Measurements from ENCODE around the gene STK10. TPM values are rescaled to one million over a fixed set of nuclear protein-coding genes. Genes with fewer than 3 reads are reported as not detected.
A peak's percentile ranks its signal among the peaks of the same experiment; 100 is the strongest.

STK10 gene
- total and polyA plus RNA-seq, 2 donors from 2014 or later = 7.2 to 42.8 TPM

- H3K4me3 ChIP-seq (ENCODE audit: low read length in 3 of 3) = no peak overlapping the region
- H3K27ac ChIP-seq (ENCODE audit: low read depth in 2 of 2, low read length in 2 of 2) = no peak overlapping the region
- no peak for FAIRE-seq
- no peaks in the 10 kb centered on the region for H3K27me3 ChIP-seq (ENCODE audit: control insufficient read depth, insufficient read depth, low read length)
- H3K9me3 ChIP-seq (ENCODE audit: control insufficient read depth in 2 of 3, insufficient read depth in 1 of 3, low read length in 3 of 3) = no peaks in the 10 kb centered on the region
- H3K4me1 ChIP-seq (ENCODE audit: control insufficient read depth in 2 of 3, insufficient read depth in 2 of 3, low read depth in 1 of 3, low read length in 3 of 3) = peaks cover 0 to 22% (median 16%) of the 10 kb centered on the region in 3 donors
- H3K36me3 ChIP-seq (ENCODE audit: control insufficient read depth in 2 of 3, insufficient read depth in 3 of 3, low read length in 3 of 3) = peaks cover 0 to 2% (median 0%) of the 10 kb centered on the region in 3 donors
- TF ChIP-seq, protein P1, sequence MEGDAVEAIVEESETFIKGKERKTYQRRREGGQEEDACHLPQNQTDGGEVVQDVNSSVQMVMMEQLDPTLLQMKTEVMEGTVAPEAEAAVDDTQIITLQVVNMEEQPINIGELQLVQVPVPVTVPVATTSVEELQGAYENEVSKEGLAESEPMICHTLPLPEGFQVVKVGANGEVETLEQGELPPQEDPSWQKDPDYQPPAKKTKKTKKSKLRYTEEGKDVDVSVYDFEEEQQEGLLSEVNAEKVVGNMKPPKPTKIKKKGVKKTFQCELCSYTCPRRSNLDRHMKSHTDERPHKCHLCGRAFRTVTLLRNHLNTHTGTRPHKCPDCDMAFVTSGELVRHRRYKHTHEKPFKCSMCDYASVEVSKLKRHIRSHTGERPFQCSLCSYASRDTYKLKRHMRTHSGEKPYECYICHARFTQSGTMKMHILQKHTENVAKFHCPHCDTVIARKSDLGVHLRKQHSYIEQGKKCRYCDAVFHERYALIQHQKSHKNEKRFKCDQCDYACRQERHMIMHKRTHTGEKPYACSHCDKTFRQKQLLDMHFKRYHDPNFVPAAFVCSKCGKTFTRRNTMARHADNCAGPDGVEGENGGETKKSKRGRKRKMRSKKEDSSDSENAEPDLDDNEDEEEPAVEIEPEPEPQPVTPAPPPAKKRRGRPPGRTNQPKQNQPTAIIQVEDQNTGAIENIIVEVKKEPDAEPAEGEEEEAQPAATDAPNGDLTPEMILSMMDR (IDR thresholded peaks at IDR 0.05; ENCODE audit: borderline replicate concordance, extremely low read depth, insufficient read depth) = no peak
- no peak overlapping the region for H3K9ac ChIP-seq (ENCODE audit: low read length in 3 of 3)
- intact Hi-C loops (cut with DNase I) = no loop called here
- DNase-seq = no peak
Observed at GRCh38 chr5:172078726-172079345, 109.2 kb downstream of the STK10 start.

GRCh38 chr5:172077664-172078425 lies 110.2 kb downstream of the STK10 start:
- Histone ChIP-seq H3K4me3 (ENCODE audit: low read length in 3 of 3) (no peak overlapping the region), H3K36me3 (ENCODE audit: control insufficient read depth in 2 of 3, insufficient read depth in 3 of 3, low read length in 3 of 3) (peaks cover 0 to under 1% (median 0%) of the 10 kb centered on the region in 3 donors), H3K9me3 (ENCODE audit: control insufficient read depth in 2 of 3, insufficient read depth in 1 of 3, low read length in 3 of 3) (no peaks in the 10 kb centered on the region), H3K4me1 (ENCODE audit: control insufficient read depth in 2 of 3, insufficient read depth in 2 of 3, low read depth in 1 of 3, low read length in 3 of 3) (peaks cover 0 to 22% (median 16%) of the 10 kb centered on the region in 3 donors), H3K27ac (ENCODE audit: low read depth in 2 of 2, low read length in 2 of 2) (no peak overlapping the region), H3K9ac (ENCODE audit: low read length in 3 of 3) (no peak overlapping the region), H3K27me3 (ENCODE audit: control insufficient read depth, insufficient read depth, low read length) (no peaks in the 10 kb centered on the region)
- TF ChIP-seq, protein P1 (IDR thresholded peaks at IDR 0.05; ENCODE audit: borderline replicate concordance, extremely low read depth, insufficient read depth) = no peak
- intact Hi-C loops (cut with DNase I) = no loop called here
- no peak for FAIRE-seq
- DNase-seq = no peak

- H3K9ac ChIP-seq (ENCODE audit: low read length in 3 of 3) = no peak overlapping the region
- peak overlapping the region in 1 of 2 donors; percentile 13 for H3K27ac ChIP-seq (ENCODE audit: low read depth in 2 of 2, low read length in 2 of 2)
- peak overlapping the region in 1 of 3 donors; percentile 19 for H3K4me3 ChIP-seq (ENCODE audit: low read length in 3 of 3)
- FAIRE-seq = no peak
- H3K27me3 ChIP-seq (ENCODE audit: control insufficient read depth, insufficient read depth, low read length) = no peaks in the 10 kb centered on the region
- no peaks in the 10 kb centered on the region for H3K9me3 ChIP-seq (ENCODE audit: control insufficient read depth in 2 of 3, insufficient read depth in 1 of 3, low read length in 3 of 3)
- DNase-seq = peak in 2 of 5 donors; percentile 14 to 42
- peaks cover 0 to 22% (median 16%) of the 10 kb centered on the region in 3 donors for H3K4me1 ChIP-seq (ENCODE audit: control insufficient read depth in 2 of 3, insufficient read depth in 2 of 3, low read depth in 1 of 3, low read length in 3 of 3)
- TF ChIP-seq, protein P1 (IDR thresholded peaks at IDR 0.05; ENCODE audit: borderline replicate concordance, extremely low read depth, insufficient read depth) = no peak
- H3K36me3 ChIP-seq (ENCODE audit: control insufficient read depth in 2 of 3, insufficient read depth in 3 of 3, low read length in 3 of 3) = no peaks in the 10 kb centered on the region
- intact Hi-C loops (cut with DNase I) = no loop called here
Observed at GRCh38 chr5:172076761-172077244, 111.2 kb downstream of the STK10 start.
